ENCODE results near the gene RPL10A. TPM values are rescaled to one million over a fixed set of nuclear protein-coding genes. Genes with fewer than 3 reads are reported as not detected.

RPL10A gene
- total and polyA plus RNA-seq, 2 of the 13 experiments (the other 11 are each of a cell fraction or from before 2014, with no cell fraction given): 1,854 to 2,726 TPM

DNA sequence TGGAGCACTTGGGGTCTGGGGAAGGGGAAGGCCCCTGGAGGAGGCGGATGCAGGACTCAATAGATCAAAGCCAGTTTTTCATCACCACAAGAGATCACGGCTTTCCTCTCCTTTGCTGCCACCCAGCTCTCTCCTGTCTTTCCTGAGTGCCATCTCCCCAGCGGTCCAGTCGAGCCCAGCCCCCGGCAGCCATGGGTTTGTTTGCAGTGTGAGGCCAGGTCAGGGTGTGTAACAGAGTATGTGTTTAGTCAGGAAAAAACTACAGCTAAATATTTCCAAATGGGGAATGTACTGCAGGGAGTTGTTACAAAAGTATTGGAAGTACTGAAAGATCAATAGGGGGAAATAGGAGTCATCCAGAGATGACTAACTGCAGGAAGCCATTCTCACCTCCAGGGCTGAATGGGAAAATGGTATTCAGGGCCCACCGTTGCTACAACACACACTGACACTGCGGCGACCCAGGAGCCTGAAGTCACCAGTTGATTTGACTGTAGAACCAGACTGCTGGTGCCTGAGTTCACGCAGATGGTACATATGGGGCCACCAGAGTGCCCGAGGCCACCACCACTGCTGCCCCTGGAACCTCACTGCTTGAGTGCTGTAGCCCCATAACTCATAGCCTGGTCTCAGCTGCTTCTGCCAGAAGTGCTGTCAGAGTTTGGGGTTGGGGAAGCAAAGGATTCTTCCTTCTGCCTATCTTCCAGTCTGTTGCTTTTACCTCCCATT is 39.6 kb upstream of the RPL10A start (continued):
- TF ChIP-seq POGZ (CRISPR knock-in tag; IDR thresholded peaks at IDR 0.05) (peak; percentile 59; the same call in 1 of the 2 replicates), ZBTB33 (CRISPR knock-in tag; IDR thresholded peaks at IDR 0.05) (0 out of 2 replicates have a peak, but pooled peaks have one; percentile 35), ZNF773 (CRISPR knock-in tag; IDR thresholded peaks at IDR 0.05; ENCODE audit: borderline replicate concordance) (no peak), ZNF329 (CRISPR knock-in tag; IDR thresholded peaks at IDR 0.05; ENCODE audit: low read depth) (no peak), ZKSCAN8 (CRISPR knock-in tag; IDR thresholded peaks at IDR 0.05; ENCODE audit: borderline replicate concordance) (no peak), RAD51 (IDR thresholded peaks at IDR 0.05; ENCODE audit: borderline replicate concordance) (no peak), NR2F6 (IDR thresholded peaks at IDR 0.05) (peak; percentile 74), NR2F6 (CRISPR knock-in tag; IDR thresholded peaks at IDR 0.05) (peak; percentile 76), TCF12 (IDR thresholded peaks at IDR 0.05) (no peak), TCF12 (CRISPR knock-in tag; IDR thresholded peaks at IDR 0.05) (0 out of 2 replicates have a peak, but pooled peaks have one; percentile 39), TEF (CRISPR knock-in tag; IDR thresholded peaks at IDR 0.05) (no peak), ZSCAN21 (CRISPR knock-in tag; IDR thresholded peaks at IDR 0.05; ENCODE audit: borderline replicate concordance) (no peak), SOX6 (IDR thresholded peaks at IDR 0.05) (no peak), SOX6 (CRISPR knock-in tag; IDR thresholded peaks at IDR 0.05) (peak; percentile 75), ZNF124 (CRISPR knock-in tag; IDR thresholded peaks at IDR 0.05) (peak; percentile 61; the same call in 1 of the 2 replicates), ZNF30 (CRISPR knock-in tag; IDR thresholded peaks at IDR 0.05) (0 out of 2 replicates have a peak, but pooled peaks have one; percentile 36), ZNF615 (CRISPR knock-in tag; IDR thresholded peaks at IDR 0.05; ENCODE audit: borderline replicate concordance) (no peak), ELF4 (CRISPR knock-in tag; IDR thresholded peaks at IDR 0.05; ENCODE audit: borderline replicate concordance) (no peak), BORCS8-MEF2B (CRISPR knock-in tag; IDR thresholded peaks at IDR 0.05) (no peak)
- TF ChIP-seq, protein P1, sequence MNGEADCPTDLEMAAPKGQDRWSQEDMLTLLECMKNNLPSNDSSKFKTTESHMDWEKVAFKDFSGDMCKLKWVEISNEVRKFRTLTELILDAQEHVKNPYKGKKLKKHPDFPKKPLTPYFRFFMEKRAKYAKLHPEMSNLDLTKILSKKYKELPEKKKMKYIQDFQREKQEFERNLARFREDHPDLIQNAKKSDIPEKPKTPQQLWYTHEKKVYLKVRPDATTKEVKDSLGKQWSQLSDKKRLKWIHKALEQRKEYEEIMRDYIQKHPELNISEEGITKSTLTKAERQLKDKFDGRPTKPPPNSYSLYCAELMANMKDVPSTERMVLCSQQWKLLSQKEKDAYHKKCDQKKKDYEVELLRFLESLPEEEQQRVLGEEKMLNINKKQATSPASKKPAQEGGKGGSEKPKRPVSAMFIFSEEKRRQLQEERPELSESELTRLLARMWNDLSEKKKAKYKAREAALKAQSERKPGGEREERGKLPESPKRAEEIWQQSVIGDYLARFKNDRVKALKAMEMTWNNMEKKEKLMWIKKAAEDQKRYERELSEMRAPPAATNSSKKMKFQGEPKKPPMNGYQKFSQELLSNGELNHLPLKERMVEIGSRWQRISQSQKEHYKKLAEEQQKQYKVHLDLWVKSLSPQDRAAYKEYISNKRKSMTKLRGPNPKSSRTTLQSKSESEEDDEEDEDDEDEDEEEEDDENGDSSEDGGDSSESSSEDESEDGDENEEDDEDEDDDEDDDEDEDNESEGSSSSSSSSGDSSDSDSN (CRISPR knock-in tag; IDR thresholded peaks at IDR 0.05): no peak
- TF ChIP-seq, protein P2, sequence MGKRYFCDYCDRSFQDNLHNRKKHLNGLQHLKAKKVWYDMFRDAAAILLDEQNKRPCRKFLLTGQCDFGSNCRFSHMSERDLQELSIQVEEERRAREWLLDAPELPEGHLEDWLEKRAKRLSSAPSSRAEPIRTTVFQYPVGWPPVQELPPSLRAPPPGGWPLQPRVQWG (CRISPR knock-in tag; IDR thresholded peaks at IDR 0.05; ENCODE audit: borderline replicate concordance, low read depth): no peak
- TF ChIP-seq, protein P3, sequence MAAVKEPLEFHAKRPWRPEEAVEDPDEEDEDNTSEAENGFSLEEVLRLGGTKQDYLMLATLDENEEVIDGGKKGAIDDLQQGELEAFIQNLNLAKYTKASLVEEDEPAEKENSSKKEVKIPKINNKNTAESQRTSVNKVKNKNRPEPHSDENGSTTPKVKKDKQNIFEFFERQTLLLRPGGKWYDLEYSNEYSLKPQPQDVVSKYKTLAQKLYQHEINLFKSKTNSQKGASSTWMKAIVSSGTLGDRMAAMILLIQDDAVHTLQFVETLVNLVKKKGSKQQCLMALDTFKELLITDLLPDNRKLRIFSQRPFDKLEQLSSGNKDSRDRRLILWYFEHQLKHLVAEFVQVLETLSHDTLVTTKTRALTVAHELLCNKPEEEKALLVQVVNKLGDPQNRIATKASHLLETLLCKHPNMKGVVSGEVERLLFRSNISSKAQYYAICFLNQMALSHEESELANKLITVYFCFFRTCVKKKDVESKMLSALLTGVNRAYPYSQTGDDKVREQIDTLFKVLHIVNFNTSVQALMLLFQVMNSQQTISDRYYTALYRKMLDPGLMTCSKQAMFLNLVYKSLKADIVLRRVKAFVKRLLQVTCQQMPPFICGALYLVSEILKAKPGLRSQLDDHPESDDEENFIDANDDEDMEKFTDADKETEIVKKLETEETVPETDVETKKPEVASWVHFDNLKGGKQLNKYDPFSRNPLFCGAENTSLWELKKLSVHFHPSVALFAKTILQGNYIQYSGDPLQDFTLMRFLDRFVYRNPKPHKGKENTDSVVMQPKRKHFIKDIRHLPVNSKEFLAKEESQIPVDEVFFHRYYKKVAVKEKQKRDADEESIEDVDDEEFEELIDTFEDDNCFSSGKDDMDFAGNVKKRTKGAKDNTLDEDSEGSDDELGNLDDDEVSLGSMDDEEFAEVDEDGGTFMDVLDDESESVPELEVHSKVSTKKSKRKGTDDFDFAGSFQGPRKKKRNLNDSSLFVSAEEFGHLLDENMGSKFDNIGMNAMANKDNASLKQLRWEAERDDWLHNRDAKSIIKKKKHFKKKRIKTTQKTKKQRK (IDR thresholded peaks at IDR 0.05; ENCODE audit: low read length): no peak
